Measurements from ENCODE around the gene CXorf65.

Gene CXorf65

GRCh38 chrX:71067712-71068043 is 38.9 kb downstream of the CXorf65 start:
- TF ChIP-seq GATA2 (IDR thresholded peaks at IDR 0.05; ENCODE audit: low read depth, low read length) = no peak
- no peak for TF ChIP-seq GATA3 (IDR thresholded peaks at IDR 0.05; ENCODE audit: low read depth, low read length)

- TF ChIP-seq GATA2 (IDR thresholded peaks at IDR 0.05; ENCODE audit: low read depth, low read length) (no peak), GATA3 (IDR thresholded peaks at IDR 0.05; ENCODE audit: low read depth, low read length) (no peak)
These were observed 39.5 kb downstream of the CXorf65 start for GRCh38 chrX:71067089-71067488.

GRCh38 chrX:71060127-71060526 is 46.4 kb downstream of the CXorf65 start:
- TF ChIP-seq GATA2 (IDR thresholded peaks at IDR 0.05; ENCODE audit: low read depth, low read length) (no peak), GATA3 (IDR thresholded peaks at IDR 0.05; ENCODE audit: low read depth, low read length) (no peak)

GRCh38 chrX:71057848-71058530 is 48.6 kb downstream of the CXorf65 start:
- TF ChIP-seq GATA3 (IDR thresholded peaks at IDR 0.05; ENCODE audit: low read depth, low read length) = no peak
- TF ChIP-seq GATA2 (IDR thresholded peaks at IDR 0.05; ENCODE audit: low read depth, low read length) = no peak

- no peak for TF ChIP-seq GATA3 (IDR thresholded peaks at IDR 0.05; ENCODE audit: low read depth, low read length)
These were observed 49.7 kb downstream of the CXorf65 start for GRCh38 chrX:71056867-71057266.
